ENCODE data around the gene SAMD11.

GRCh38 chr1:970973-971730 is 47.4 kb downstream of the SAMD11 start:
- TF ChIP-seq POLR2A (IDR thresholded peaks at IDR 0.05): no peak
- no peak for TF ChIP-seq CTCF (IDR thresholded peaks at IDR 0.05 in 8 of 11, conservative IDR thresholded peaks at IDR 0.05 in 3 of 11)

All from spleen (tissue), 7 donors.